Measurements from ENCODE around the gene ARID3A. TPM values are rescaled to one million over a fixed set of nuclear protein-coding genes. Genes with fewer than 3 reads are reported as not detected.

Gene ARID3A
- total and polyA plus RNA-seq, 2 of the 13 experiments (the other 11 are each of a cell fraction or from before 2014, with no cell fraction given) = 71.3 to 77.9 TPM

DNA sequence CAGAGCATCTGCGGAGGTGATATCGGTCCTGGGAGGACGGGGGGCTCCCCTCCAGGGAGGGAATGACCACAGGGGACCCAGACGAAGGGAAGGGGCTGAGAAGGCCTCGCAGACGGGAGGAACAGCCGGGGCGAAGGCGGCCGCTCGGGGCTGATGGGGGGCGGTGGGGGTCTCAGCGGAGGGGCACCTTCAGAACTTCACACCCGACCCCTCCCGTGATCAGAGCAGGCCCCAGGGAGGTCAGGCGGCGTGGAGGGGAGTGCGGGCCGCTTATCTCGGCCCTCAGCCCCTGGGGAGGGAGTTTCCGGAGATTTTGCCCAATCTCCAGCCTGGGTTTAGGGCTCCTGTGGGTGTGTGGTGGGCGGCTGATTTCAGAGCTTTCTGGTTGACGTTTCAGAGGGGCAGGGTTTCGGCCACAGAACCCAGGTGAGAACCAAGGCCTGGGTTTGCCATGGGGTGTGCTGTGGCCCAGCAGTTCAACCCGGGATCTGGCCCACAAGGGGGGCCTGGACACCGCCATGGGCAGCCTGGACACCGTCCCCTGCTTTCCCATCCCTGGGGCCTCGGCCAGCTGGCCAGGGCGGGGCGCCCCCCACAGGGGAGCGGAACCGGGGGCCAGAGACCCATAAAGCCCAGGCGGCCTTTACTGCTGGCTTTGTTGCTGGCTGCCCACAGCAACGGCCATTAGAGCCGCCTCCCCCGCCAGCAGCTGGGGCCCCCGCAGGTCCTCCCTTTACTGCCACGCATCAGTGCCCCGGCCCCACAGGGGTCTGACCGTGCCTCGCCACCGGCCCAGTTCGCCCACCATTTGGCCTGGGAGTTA, 29.0 kb downstream of the ARID3A start (continued):
- TF ChIP-seq, protein P1, sequence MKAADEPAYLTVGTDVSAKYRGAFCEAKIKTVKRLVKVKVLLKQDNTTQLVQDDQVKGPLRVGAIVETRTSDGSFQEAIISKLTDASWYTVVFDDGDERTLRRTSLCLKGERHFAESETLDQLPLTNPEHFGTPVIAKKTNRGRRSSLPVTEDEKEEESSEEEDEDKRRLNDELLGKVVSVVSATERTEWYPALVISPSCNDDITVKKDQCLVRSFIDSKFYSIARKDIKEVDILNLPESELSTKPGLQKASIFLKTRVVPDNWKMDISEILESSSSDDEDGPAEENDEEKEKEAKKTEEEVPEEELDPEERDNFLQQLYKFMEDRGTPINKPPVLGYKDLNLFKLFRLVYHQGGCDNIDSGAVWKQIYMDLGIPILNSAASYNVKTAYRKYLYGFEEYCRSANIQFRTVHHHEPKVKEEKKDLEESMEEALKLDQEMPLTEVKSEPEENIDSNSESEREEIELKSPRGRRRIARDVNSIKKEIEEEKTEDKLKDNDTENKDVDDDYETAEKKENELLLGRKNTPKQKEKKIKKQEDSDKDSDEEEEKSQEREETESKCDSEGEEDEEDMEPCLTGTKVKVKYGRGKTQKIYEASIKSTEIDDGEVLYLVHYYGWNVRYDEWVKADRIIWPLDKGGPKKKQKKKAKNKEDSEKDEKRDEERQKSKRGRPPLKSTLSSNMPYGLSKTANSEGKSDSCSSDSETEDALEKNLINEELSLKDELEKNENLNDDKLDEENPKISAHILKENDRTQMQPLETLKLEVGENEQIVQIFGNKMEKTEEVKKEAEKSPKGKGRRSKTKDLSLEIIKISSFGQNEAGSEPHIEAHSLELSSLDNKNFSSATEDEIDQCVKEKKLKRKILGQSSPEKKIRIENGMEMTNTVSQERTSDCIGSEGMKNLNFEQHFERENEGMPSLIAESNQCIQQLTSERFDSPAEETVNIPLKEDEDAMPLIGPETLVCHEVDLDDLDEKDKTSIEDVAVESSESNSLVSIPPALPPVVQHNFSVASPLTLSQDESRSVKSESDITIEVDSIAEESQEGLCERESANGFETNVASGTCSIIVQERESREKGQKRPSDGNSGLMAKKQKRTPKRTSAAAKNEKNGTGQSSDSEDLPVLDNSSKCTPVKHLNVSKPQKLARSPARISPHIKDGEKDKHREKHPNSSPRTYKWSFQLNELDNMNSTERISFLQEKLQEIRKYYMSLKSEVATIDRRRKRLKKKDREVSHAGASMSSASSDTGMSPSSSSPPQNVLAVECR (CRISPR knock-in tag; IDR thresholded peaks at IDR 0.05; ENCODE audit: borderline replicate concordance) = 0 out of 2 replicates have a peak, but pooled peaks have one; percentile 14
- TF ChIP-seq DNMT3B (CRISPR knock-in tag; conservative IDR thresholded peaks at IDR 0.05) = no peak
- no peak for TF ChIP-seq PCBP1 (IDR thresholded peaks at IDR 0.05; ENCODE audit: borderline replicate concordance, low read depth, low read length)
- TF ChIP-seq, protein P2, sequence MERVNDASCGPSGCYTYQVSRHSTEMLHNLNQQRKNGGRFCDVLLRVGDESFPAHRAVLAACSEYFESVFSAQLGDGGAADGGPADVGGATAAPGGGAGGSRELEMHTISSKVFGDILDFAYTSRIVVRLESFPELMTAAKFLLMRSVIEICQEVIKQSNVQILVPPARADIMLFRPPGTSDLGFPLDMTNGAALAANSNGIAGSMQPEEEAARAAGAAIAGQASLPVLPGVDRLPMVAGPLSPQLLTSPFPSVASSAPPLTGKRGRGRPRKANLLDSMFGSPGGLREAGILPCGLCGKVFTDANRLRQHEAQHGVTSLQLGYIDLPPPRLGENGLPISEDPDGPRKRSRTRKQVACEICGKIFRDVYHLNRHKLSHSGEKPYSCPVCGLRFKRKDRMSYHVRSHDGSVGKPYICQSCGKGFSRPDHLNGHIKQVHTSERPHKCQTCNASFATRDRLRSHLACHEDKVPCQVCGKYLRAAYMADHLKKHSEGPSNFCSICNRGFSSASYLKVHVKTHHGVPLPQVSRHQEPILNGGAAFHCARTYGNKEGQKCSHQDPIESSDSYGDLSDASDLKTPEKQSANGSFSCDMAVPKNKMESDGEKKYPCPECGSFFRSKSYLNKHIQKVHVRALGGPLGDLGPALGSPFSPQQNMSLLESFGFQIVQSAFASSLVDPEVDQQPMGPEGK (CRISPR knock-in tag; IDR thresholded peaks at IDR 0.05) = peak; percentile 8; the same call in 1 of the 2 replicates

Data from HepG2 (cell line).